ENCODE measurements around the gene DIS3L2. TPM values are rescaled to one million over a fixed set of nuclear protein-coding genes. Genes with fewer than 3 reads are reported as not detected.
A peak's percentile ranks its signal among the peaks of the same experiment; 100 is the strongest.

DIS3L2 gene
- total and polyA plus RNA-seq, 2 of the 8 experiments (the other 6 are each of a cell fraction or from before 2014, with no cell fraction given) = 11.5 to 21.6 TPM

DNA sequence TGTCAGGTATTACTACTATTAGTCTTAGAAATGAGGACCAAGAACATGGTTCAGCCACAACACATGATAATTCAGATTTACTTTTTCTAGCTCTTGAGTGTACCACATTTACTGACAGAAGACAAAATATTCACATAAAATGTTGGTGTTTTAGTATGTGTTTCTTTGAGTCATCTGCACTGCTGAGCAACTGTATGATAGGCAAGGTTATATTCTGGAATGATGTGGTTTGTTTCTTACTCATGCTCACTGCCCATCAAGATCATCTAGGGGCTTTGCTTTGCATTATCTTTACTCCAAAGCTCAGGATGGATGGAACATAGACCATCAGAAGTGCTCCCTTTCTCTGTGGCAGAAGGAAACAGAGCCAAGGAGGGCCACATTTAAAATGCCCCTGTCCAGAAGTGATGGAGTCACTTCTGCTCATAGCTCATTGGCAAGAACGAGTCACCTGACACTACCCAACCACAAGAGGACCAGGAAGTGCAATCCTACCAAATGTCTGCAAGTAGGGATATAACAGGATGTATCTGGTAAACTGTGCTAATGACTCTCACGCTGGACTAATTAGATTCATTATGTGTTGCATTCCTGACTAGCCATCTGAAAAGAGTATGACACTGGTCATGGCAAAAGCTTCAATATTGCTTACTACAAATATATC, 81.5 kb downstream of the DIS3L2 start:
- Histone ChIP-seq H3K23ac (ENCODE audit: insufficient read length) (no peak overlapping the region), H3K14ac (ENCODE audit: insufficient read length) (no peak overlapping the region), H3K56ac (replicated peaks; ENCODE audit: insufficient read length, low read depth, low read length) (no peak overlapping the region), H3K79me2 (ENCODE audit: control insufficient read depth in 1 of 2, insufficient read depth in 2 of 2, low read length in 2 of 2) (no peaks in the 10 kb centered on the region), H4K91ac (replicated peaks; ENCODE audit: insufficient read length, low read length) (no peak overlapping the region), H3K4me1 (replicated peaks in 1 of 4; ENCODE audit: control insufficient read depth in 3 of 4, insufficient read depth in 4 of 4, low read length in 3 of 4) (peaks cover 0 to 4% (median 0%) of the 10 kb centered on the region in 4 experiments; a peak in 2 of 7 replicates), H2AFZ (ENCODE audit: low read length) (no peak overlapping the region), H2BK15ac (ENCODE audit: low read length) (no peak overlapping the region), H2BK5ac (ENCODE audit: low read depth, low read length) (no peak overlapping the region), H4K5ac (ENCODE audit: insufficient read length, low read depth, low read length) (no peak overlapping the region), H3K27me3 (replicated peaks in 1 of 4; ENCODE audit: control insufficient read depth in 3 of 4, extremely low read depth in 1 of 4, insufficient read depth in 3 of 4, low read length in 3 of 4) (no peaks in the 10 kb centered on the region), H2AK5ac (ENCODE audit: low read depth, low read length) (no peak overlapping the region), H3K4me2 (ENCODE audit: insufficient read depth in 1 of 2, low read depth in 2 of 2, low read length in 2 of 2) (no peak overlapping the region), H3K9me3 (ENCODE audit: insufficient read depth in 2 of 2, low read depth in 1 of 2, low read length in 1 of 2) (no peaks in the 10 kb centered on the region), H3K23me2 (ENCODE audit: low read depth, low read length) (no peaks in the 10 kb centered on the region), H3K18ac (ENCODE audit: extremely low read depth, low read length) (no peak overlapping the region), H4K20me1 (replicated peaks in 1 of 2; ENCODE audit: control insufficient read depth in 1 of 2, insufficient read depth in 2 of 2, low read length in 2 of 2) (no peaks in the 10 kb centered on the region), H3K27ac (ENCODE audit: low read depth, low read length) (no peak overlapping the region), H3K4me3 (ENCODE audit: extremely low read depth in 1 of 4, insufficient read depth in 2 of 4, low read depth in 3 of 4, low read length in 4 of 4) (no peak overlapping the region), H3K4ac (replicated peaks; ENCODE audit: insufficient read length, low read depth, low read length) (no peak overlapping the region), H2BK12ac (ENCODE audit: low read depth, low read length) (no peak overlapping the region), H4K8ac (ENCODE audit: extremely low read depth, insufficient read depth, low read length) (no peak overlapping the region), H3K9ac (replicated peaks in 1 of 4; ENCODE audit: extremely low read depth in 1 of 4, low read depth in 3 of 4, low read length in 3 of 4) (no peak overlapping the region), H2BK20ac (ENCODE audit: low read length) (no peak overlapping the region), H2BK120ac (replicated peaks; ENCODE audit: low read depth, low read length) (no peak overlapping the region), H3K79me1 (ENCODE audit: low read depth, low read length) (no peaks in the 10 kb centered on the region), H3K36me3 (ENCODE audit: control insufficient read depth in 2 of 4, insufficient read depth in 4 of 4, low read length in 3 of 4) (no peaks in the 10 kb centered on the region)
- FAIRE-seq (peak; percentile 39), DNase-seq (ENCODE audit: low read depth in 1 of 2, low spot score in 2 of 2) (no peak)
- WGBS, 2 experiments (ENCODE audit: extremely low coverage in 1 of 2, insufficient coverage in 1 of 2, insufficient read length in 1 of 2, insufficient replicate concordance in 2 of 2, low coverage in 1 of 2, low lambda C conversion rate in 2 of 2, missing lambda C conversion rate in 1 of 2) = 88% methylated on average over 2 of the region's 2 CpGs; no CpG with 5 or more reads in 1 of the 2 experiments
- POLR2A ChIA-PET (ENCODE audit: partially characterized antibody) = interaction anchor here (0.6 kb wide), 1 partner anchor 281 kb away, joined by 3 read pairs; no protein-coding TSS in a partner anchor
- CTCF ChIA-PET (ENCODE audit: partially characterized antibody) = interaction anchor here (0.7 to 1.2 kb wide), 2 partner anchors 112 to 188 kb away, joined by 3 to 4 read pairs; no protein-coding TSS in a partner anchor
- no peak for TF ChIP-seq PHF8 (conservative IDR thresholded peaks at IDR 0.05; ENCODE audit: low read depth, low read length)
- TF ChIP-seq RXRA (IDR thresholded peaks at IDR 0.05; ENCODE audit: insufficient read depth, low read depth, low read length) = no peak
- TF ChIP-seq MAX (IDR thresholded peaks at IDR 0.05) = no peak
- no peak for TF ChIP-seq SIN3A (conservative IDR thresholded peaks at IDR 0.05 in 1 of 2, IDR thresholded peaks at IDR 0.05 in 1 of 2; ENCODE audit: low read depth in 1 of 2, low read length in 2 of 2)
- TF ChIP-seq, protein P1, sequence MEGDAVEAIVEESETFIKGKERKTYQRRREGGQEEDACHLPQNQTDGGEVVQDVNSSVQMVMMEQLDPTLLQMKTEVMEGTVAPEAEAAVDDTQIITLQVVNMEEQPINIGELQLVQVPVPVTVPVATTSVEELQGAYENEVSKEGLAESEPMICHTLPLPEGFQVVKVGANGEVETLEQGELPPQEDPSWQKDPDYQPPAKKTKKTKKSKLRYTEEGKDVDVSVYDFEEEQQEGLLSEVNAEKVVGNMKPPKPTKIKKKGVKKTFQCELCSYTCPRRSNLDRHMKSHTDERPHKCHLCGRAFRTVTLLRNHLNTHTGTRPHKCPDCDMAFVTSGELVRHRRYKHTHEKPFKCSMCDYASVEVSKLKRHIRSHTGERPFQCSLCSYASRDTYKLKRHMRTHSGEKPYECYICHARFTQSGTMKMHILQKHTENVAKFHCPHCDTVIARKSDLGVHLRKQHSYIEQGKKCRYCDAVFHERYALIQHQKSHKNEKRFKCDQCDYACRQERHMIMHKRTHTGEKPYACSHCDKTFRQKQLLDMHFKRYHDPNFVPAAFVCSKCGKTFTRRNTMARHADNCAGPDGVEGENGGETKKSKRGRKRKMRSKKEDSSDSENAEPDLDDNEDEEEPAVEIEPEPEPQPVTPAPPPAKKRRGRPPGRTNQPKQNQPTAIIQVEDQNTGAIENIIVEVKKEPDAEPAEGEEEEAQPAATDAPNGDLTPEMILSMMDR (IDR thresholded peaks at IDR 0.05; ENCODE audit: control extremely low read depth in 1 of 3, insufficient read depth in 1 of 3, low read depth in 1 of 3, low read length in 3 of 3) = no peak
- TF ChIP-seq SP2 (IDR thresholded peaks at IDR 0.05; ENCODE audit: low read length) = no peak
- TF ChIP-seq, protein P2, sequence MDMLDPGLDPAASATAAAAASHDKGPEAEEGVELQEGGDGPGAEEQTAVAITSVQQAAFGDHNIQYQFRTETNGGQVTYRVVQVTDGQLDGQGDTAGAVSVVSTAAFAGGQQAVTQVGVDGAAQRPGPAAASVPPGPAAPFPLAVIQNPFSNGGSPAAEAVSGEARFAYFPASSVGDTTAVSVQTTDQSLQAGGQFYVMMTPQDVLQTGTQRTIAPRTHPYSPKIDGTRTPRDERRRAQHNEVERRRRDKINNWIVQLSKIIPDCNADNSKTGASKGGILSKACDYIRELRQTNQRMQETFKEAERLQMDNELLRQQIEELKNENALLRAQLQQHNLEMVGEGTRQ (IDR thresholded peaks at IDR 0.05; ENCODE audit: low read length) = no peak
- TF ChIP-seq BCL11A (IDR thresholded peaks at IDR 0.05; ENCODE audit: low read depth in 2 of 2, low read length in 2 of 2) = no peak

Data from H1 (cell line).